Colonic mucosa (tissue), 4 donors: Measurements from ENCODE around the gene SUMF1. TPM values are rescaled to one million over a fixed set of nuclear protein-coding genes. Genes with fewer than 3 reads are reported as not detected.

Source experiments
- DNase-seq: peaks from one replicate; pipeline ENCODE4 v3.0.0-alpha.2; 2020
- H3K27ac ChIP-seq: fragments of 200-600 bp; one replicate; pipeline ENCODE4 v1.8.0; 2021
- H3K27me3 ChIP-seq: fragments of 200-600 bp; one replicate; pipeline ENCODE4 v1.8.0; 2021
- H3K36me3 ChIP-seq: fragments of 200-600 bp; one replicate; pipeline ENCODE4 v1.8.0; 2021
- H3K4me1 ChIP-seq: fragments of 200-600 bp; one replicate; pipeline ENCODE4 v1.8.0; 2021; ENCODE audit warnings: mild to moderate bottlenecking
- H3K4me3 ChIP-seq: fragments of 200-600 bp; one replicate; pipeline ENCODE4 v1.8.0; 2021
- H3K9ac ChIP-seq, 2 donors: one replicate each; pipeline ENCODE4 v1.7.0; 2013; ENCODE audit warnings: control low read depth in 2 of 2, low read depth in 2 of 2, low read length in 2 of 2
- H3K9me3 ChIP-seq: fragments of 200-600 bp; one replicate; pipeline ENCODE4 v1.8.0; 2021
- CTCF ChIP-seq: fragments of 200-600 bp; IDR thresholded peaks from one replicate; pipeline ENCODE4 v1.8.0; 2022; ENCODE audit warnings: antibody characterized with exemption, mild to moderate bottlenecking
- intact Hi-C: fragments of 100-400 bp; cut with DNase I; formaldehyde crosslinking; loops from one replicate; pipeline ENCODE4 v1.14.1; 2022
- total RNA-seq, 2 donors: library from RNA; stranded (reverse); fragmentation: NEBNext Ultra II Directional in 1 of 2; extraction: Animal tissue kit (Norgen Biotek cat#: 25700) in 1 of 2; gene quantifications; one replicate each; pipeline ENCODE4 v1.2.1, GENCODE V29; 2021
- donor health status: healthy.
- donor health status: DM: no; HTN: no; CAD: no.
- donor health status: DM: no; HTN: no; CAD: no.

The SUMF1 gene
- total RNA-seq, 2 donors from 2014 or later = 37.6 to 43.9 TPM

DNA sequence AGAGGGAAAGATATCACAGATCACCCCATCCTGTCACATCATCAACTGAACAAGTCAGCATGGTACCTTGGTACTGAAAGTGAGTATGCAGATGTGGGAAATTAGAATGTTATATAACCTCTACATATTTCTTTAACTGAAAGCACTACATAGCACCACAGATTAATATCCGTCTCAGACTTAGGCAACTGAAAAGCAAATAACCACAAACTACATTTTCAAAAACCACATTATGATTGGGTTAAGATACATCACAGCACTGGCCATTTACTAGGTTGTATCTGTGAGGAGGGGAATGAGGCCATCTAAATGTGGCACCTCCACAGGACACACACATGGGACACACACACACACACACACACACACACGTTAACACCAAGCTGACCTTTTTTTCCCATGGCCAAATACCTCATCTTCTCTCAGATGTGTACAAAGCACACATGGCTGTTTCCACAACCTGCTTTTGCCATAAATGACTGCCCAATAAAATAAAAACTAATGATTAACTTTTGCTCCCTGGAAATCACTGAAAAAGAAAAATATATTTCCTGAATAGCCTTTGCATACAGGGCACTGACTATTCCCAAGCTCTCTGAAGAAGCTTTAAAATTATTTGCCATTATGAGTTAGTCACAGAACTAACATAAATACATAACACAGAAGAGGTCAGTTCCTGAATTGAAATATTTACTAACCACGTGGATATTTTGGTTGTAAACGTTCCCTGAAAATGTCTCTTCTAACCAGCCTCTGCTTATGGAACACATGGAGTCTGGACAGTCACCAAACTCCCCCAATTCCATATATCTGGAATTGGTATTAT lies 60.1 kb downstream of the SUMF1 start:
- Histone ChIP-seq H3K4me1 (no peaks in the 10 kb centered on the region), H3K27me3 (no peaks in the 10 kb centered on the region), H3K27ac (no peak overlapping the region), H3K36me3 (no peaks in the 10 kb centered on the region), H3K9ac (no peak overlapping the region), H3K4me3 (no peak overlapping the region), H3K9me3 (no peaks in the 10 kb centered on the region)
- DNase-seq = no peak
- no peak for TF ChIP-seq CTCF
- intact Hi-C loops = no loop called here

DNA sequence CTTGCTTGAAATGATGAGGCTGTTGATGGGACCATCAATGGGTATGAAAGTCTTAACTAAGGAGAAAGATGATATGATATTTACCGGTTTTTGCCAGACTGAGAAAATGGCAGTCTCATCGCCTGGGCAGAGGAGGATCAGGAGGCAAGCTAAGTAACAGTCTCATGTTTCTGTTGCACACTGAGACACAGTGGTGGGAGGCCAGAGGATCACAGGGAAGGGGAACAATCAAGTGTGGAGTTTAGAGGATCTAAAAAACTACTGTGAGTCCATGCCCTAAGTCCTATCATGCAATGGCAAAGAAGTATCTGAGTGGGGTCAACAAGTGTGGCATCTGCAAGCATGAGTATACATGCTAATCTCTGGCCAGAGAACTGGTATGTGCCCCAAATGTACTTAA lies 62.2 kb downstream of the SUMF1 start:
- no peaks in the 10 kb centered on the region for H3K36me3 ChIP-seq
- intact Hi-C loops = no loop called here
- no peak for DNase-seq
- no peaks in the 10 kb centered on the region for H3K9me3 ChIP-seq
- no peaks in the 10 kb centered on the region for H3K4me1 ChIP-seq
- H3K4me3 ChIP-seq = no peak overlapping the region
- no peak overlapping the region for H3K9ac ChIP-seq
- no peak overlapping the region for H3K27ac ChIP-seq
- TF ChIP-seq CTCF = no peak
- no peaks in the 10 kb centered on the region for H3K27me3 ChIP-seq

GRCh38 chr3:4401441-4401840 lies 65.6 kb downstream of the SUMF1 start:
- H3K4me1 ChIP-seq = no peaks in the 10 kb centered on the region
- no peaks in the 10 kb centered on the region for H3K36me3 ChIP-seq
- no peak for DNase-seq
- intact Hi-C loops = no loop called here
- H3K4me3 ChIP-seq = no peak overlapping the region
- no peaks in the 10 kb centered on the region for H3K27me3 ChIP-seq
- H3K9me3 ChIP-seq = no peaks in the 10 kb centered on the region
- TF ChIP-seq CTCF = no peak
- H3K27ac ChIP-seq = no peak overlapping the region
- H3K9ac ChIP-seq = no peak overlapping the region

- no peak overlapping the region for H3K27ac ChIP-seq
- intact Hi-C loops = no loop called here
- no peaks in the 10 kb centered on the region for H3K9me3 ChIP-seq
- no peaks in the 10 kb centered on the region for H3K27me3 ChIP-seq
- TF ChIP-seq CTCF = no peak
- H3K4me1 ChIP-seq = no peaks in the 10 kb centered on the region
- no peak overlapping the region for H3K4me3 ChIP-seq
- no peaks in the 10 kb centered on the region for H3K36me3 ChIP-seq
- H3K9ac ChIP-seq = no peak overlapping the region
- no peak for DNase-seq
These were observed 67.6 kb downstream of the SUMF1 start for GRCh38 chr3:4399476-4399875.

DNA sequence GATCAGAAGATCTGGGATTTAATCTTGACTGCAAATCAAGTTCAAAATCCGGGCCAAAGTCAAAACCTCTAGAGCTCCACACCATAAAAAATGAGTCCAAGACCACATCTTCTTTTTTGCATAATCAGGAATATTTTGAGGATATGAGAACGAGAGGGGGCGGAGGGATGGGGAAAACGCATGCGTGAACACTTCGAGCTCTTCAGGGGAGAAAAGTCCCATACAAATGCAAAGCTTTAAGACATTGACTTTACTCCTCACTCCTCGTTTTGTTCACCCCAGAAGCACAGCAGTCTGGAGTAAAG lies 68.2 kb downstream of the SUMF1 start:
- H3K9me3 ChIP-seq = no peaks in the 10 kb centered on the region
- H3K27ac ChIP-seq = no peak overlapping the region
- H3K36me3 ChIP-seq = no peaks in the 10 kb centered on the region
- H3K4me1 ChIP-seq = no peaks in the 10 kb centered on the region
- no peaks in the 10 kb centered on the region for H3K27me3 ChIP-seq
- intact Hi-C loops = no loop called here
- H3K9ac ChIP-seq = no peak overlapping the region
- no peak for DNase-seq
- TF ChIP-seq CTCF = no peak
- H3K4me3 ChIP-seq = no peak overlapping the region
